OCI-LY1 (cell line): Measurements from ENCODE around the gene SETD1A.

Experiments
- CTCF ChIP-seq: fragments of 200-600 bp; sonication (generic), shearing (Covaris generic); IDR thresholded peaks from 2 replicates; pipeline ENCODE4 v1.5.1; 2017; ENCODE audit warnings: mild to moderate bottlenecking, antibody characterized with exemption, low read length, moderate library complexity, mixed read lengths
- EZH2 ChIP-seq: fragments of 200-600 bp; sonication (generic), shearing (Covaris generic); IDR thresholded peaks from 2 replicates; pipeline ENCODE4 v1.8.0; 2017; ENCODE audit warnings: borderline replicate concordance, mixed run types, mild to moderate bottlenecking, antibody characterized with exemption, low read length, moderate library complexity, mixed read lengths

- TF ChIP-seq CTCF (no peak), EZH2 (no peak)
Measured at GRCh38 chr16:30989469-30990047, 32.0 kb downstream of the SETD1A start.
